ENCODE results near the gene MAN2A2. TPM values are rescaled to one million over a fixed set of nuclear protein-coding genes. Genes with fewer than 3 reads are reported as not detected.

MAN2A2 gene
- total and polyA plus RNA-seq, 2 donors (not counting 3 experiments of a cell fraction or from before 2014, with no cell fraction given) = 60.9 to 77.7 TPM

DNA sequence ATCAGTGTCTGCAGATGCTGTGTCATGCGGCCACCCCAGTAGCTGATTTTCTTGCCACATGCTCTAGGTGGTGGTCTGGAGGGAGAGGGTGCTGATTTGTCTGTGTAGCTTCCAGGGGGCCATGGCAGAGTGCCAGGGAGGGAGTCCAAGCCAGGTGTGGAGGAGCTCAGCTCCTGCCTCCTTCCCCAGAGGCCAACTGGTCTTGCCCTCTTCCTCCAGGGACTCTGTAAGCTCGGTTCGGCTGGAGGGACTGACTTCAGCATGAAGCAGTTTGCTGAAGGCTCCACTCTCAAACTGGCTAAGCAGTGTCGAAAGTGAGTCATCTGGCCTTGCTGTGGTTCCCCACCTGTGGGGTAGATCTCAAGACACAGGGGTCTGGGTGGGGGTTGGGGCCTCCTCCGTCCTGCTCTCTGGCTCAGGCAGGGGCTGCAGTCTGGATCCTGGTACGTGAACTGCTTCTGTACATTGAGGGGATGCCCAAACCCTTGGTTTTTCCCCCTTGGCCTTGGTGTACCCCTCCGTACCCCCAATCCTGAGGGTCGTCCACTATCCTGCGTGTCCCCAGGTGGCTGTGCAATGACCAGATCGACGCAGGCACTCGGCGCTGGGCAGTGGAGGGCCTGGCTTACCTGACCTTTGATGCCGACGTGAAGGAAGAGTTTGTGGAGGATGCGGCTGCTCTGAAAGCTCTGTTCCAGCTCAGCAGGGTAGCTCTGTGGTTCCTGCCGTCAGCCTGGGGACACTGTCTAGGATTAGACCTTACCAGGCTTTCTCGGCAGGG, 44.7 kb downstream of the MAN2A2 start:
- FAIRE-seq (no peak), DNase-seq (ENCODE audit: low read depth, low spot score) (no peak)
- Histone ChIP-seq H3K27ac (ENCODE audit: insufficient read depth, low read depth, low read length) (no peak overlapping the region), H3K4me1 (ENCODE audit: control insufficient read depth, extremely low read depth, insufficient read depth, low read length) (peaks cover 10% of the 10 kb centered on the region), H3K4me2 (ENCODE audit: insufficient read depth, low read length) (no peak overlapping the region), H3K4me3 (replicated peaks in 1 of 3; ENCODE audit: insufficient read depth in 1 of 3, low read depth in 1 of 3, low read length in 3 of 3) (no peak overlapping the region), H3K36me3 (ENCODE audit: control insufficient read depth in 2 of 2, extremely low read depth in 1 of 2, insufficient read depth in 2 of 2, low read length in 2 of 2) (peaks cover 18 to 61% of the 10 kb centered on the region in 2 experiments), H3K79me2 (ENCODE audit: control insufficient read depth, insufficient read depth, low read length) (no peaks in the 10 kb centered on the region), H3K27me3 (ENCODE audit: control insufficient read depth in 2 of 2, insufficient read depth in 2 of 2, low read length in 2 of 2) (no peaks in the 10 kb centered on the region), H2AFZ (ENCODE audit: low read depth, low read length) (no peak overlapping the region), H4K20me1 (replicated peaks; ENCODE audit: control insufficient read depth, extremely low read depth, insufficient read depth, low read length) (no peaks in the 10 kb centered on the region), H3K9ac (replicated peaks; ENCODE audit: extremely low read depth, insufficient read depth, low read length) (no peak overlapping the region), H3K9me3 (replicated peaks; ENCODE audit: control insufficient read depth, insufficient read depth, low read length) (no peaks in the 10 kb centered on the region), H3K9me1 (replicated peaks; ENCODE audit: control insufficient read depth, extremely low read depth, insufficient read depth, low read length) (no peaks in the 10 kb centered on the region)
- CTCF ChIA-PET = interaction anchor here (1.2 to 2.8 kb wide), 4 partner anchors 9 to 102 kb away, joined by 3 to 29 read pairs (median 14); partner anchors contain the start of genes HDDC3 and UNC45A
- BruUV-seq (replicated peaks) = no TSS peak
- POLR2A ChIA-PET = no interaction called here
- intact Hi-C loops (cut with micrococcal nuclease) = no loop called here
- dilution Hi-C loops (cut with MboI; ENCODE audit: extremely low pct_ligation_motif_present, low sequenced_read_pairs) = no loop called here
- no peak for TF ChIP-seq EZH2 (IDR thresholded peaks at IDR 0.05; ENCODE audit: borderline replicate concordance, low read depth, low read length, severe bottlenecking)
- no peak for TF ChIP-seq GATA2 (IDR thresholded peaks at IDR 0.05; ENCODE audit: insufficient read depth, insufficient read length, low read depth, low read length)
- TF ChIP-seq FOS (IDR thresholded peaks at IDR 0.05; ENCODE audit: borderline replicate concordance, insufficient read depth, low read length) = no peak
- no peak for TF ChIP-seq MYC (IDR thresholded peaks at IDR 0.05; ENCODE audit: low read depth, low read length)
- no peak for TF ChIP-seq POLR2A (IDR thresholded peaks at IDR 0.05; ENCODE audit: low read depth, low read length)
- no peak for TF ChIP-seq JUN (IDR thresholded peaks at IDR 0.05; ENCODE audit: borderline replicate concordance, insufficient read depth, insufficient read length, low read depth)
- no peak for TF ChIP-seq POLR2AphosphoS5 (IDR thresholded peaks at IDR 0.05; ENCODE audit: insufficient read depth, low read depth, low read length)
- TF ChIP-seq, protein P1, sequence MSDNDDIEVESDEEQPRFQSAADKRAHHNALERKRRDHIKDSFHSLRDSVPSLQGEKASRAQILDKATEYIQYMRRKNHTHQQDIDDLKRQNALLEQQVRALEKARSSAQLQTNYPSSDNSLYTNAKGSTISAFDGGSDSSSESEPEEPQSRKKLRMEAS (IDR thresholded peaks at IDR 0.05; ENCODE audit: insufficient read depth, insufficient read length) = no peak
- TF ChIP-seq, protein P2, sequence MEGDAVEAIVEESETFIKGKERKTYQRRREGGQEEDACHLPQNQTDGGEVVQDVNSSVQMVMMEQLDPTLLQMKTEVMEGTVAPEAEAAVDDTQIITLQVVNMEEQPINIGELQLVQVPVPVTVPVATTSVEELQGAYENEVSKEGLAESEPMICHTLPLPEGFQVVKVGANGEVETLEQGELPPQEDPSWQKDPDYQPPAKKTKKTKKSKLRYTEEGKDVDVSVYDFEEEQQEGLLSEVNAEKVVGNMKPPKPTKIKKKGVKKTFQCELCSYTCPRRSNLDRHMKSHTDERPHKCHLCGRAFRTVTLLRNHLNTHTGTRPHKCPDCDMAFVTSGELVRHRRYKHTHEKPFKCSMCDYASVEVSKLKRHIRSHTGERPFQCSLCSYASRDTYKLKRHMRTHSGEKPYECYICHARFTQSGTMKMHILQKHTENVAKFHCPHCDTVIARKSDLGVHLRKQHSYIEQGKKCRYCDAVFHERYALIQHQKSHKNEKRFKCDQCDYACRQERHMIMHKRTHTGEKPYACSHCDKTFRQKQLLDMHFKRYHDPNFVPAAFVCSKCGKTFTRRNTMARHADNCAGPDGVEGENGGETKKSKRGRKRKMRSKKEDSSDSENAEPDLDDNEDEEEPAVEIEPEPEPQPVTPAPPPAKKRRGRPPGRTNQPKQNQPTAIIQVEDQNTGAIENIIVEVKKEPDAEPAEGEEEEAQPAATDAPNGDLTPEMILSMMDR (IDR thresholded peaks at IDR 0.05; ENCODE audit: extremely low read depth in 1 of 2, insufficient read depth in 1 of 2, low read depth in 1 of 2, low read length in 2 of 2) = no peak
